ENCODE results near the gene PTPN12.

PTPN12 gene

GRCh38 chr7:77664715-77665114, 127.6 kb downstream of the PTPN12 start:
- Histone ChIP-seq H3K27ac (replicated peaks) (no peak overlapping the region), H3K4me3 (replicated peaks; ENCODE audit: insufficient read depth, low read length) (no peak overlapping the region), H3K27me3 (ENCODE audit: insufficient read depth, poor library complexity, severe bottlenecking) (no peaks in the 10 kb centered on the region)
- TF ChIP-seq, protein P1, sequence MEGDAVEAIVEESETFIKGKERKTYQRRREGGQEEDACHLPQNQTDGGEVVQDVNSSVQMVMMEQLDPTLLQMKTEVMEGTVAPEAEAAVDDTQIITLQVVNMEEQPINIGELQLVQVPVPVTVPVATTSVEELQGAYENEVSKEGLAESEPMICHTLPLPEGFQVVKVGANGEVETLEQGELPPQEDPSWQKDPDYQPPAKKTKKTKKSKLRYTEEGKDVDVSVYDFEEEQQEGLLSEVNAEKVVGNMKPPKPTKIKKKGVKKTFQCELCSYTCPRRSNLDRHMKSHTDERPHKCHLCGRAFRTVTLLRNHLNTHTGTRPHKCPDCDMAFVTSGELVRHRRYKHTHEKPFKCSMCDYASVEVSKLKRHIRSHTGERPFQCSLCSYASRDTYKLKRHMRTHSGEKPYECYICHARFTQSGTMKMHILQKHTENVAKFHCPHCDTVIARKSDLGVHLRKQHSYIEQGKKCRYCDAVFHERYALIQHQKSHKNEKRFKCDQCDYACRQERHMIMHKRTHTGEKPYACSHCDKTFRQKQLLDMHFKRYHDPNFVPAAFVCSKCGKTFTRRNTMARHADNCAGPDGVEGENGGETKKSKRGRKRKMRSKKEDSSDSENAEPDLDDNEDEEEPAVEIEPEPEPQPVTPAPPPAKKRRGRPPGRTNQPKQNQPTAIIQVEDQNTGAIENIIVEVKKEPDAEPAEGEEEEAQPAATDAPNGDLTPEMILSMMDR (IDR thresholded peaks at IDR 0.05; ENCODE audit: insufficient read depth, low read length): no peak
- no peak for TF ChIP-seq REST (IDR thresholded peaks at IDR 0.05; ENCODE audit: insufficient replicate concordance, low read depth)
- TF ChIP-seq POLR2AphosphoS5 (IDR thresholded peaks at IDR 0.05; ENCODE audit: low read depth): no peak
- TF ChIP-seq GABPA (IDR thresholded peaks at IDR 0.05; ENCODE audit: low read depth): no peak
- TF ChIP-seq SPI1 (IDR thresholded peaks at IDR 0.05; ENCODE audit: borderline replicate concordance, low read depth): no peak
- DNase-seq (ENCODE audit: low read depth in 1 of 2, low spot score in 1 of 2): no peak

- H3K27ac ChIP-seq (replicated peaks): no peak overlapping the region
- no peak overlapping the region for H3K4me3 ChIP-seq (replicated peaks; ENCODE audit: insufficient read depth, low read length)
- no peaks in the 10 kb centered on the region for H3K27me3 ChIP-seq (ENCODE audit: insufficient read depth, poor library complexity, severe bottlenecking)
- no peak for DNase-seq (ENCODE audit: low read depth in 1 of 2, low spot score in 1 of 2)
- TF ChIP-seq SPI1 (IDR thresholded peaks at IDR 0.05; ENCODE audit: borderline replicate concordance, low read depth): no peak
- no peak for TF ChIP-seq REST (IDR thresholded peaks at IDR 0.05; ENCODE audit: insufficient replicate concordance, low read depth)
- no peak for TF ChIP-seq POLR2AphosphoS5 (IDR thresholded peaks at IDR 0.05; ENCODE audit: low read depth)
- TF ChIP-seq GABPA (IDR thresholded peaks at IDR 0.05; ENCODE audit: low read depth): no peak
- TF ChIP-seq, protein P1 (IDR thresholded peaks at IDR 0.05; ENCODE audit: insufficient read depth, low read length): no peak
Observed at GRCh38 chr7:77665161-77665560, 128.1 kb downstream of the PTPN12 start.

GRCh38 chr7:77667459-77668086, 130.5 kb downstream of the PTPN12 start:
- Histone ChIP-seq H3K27ac (replicated peaks) (no peak overlapping the region), H3K4me3 (replicated peaks; ENCODE audit: insufficient read depth, low read length) (no peak overlapping the region), H3K27me3 (ENCODE audit: insufficient read depth, poor library complexity, severe bottlenecking) (no peaks in the 10 kb centered on the region)
- TF ChIP-seq SPI1 (IDR thresholded peaks at IDR 0.05; ENCODE audit: borderline replicate concordance, low read depth): no peak
- TF ChIP-seq REST (IDR thresholded peaks at IDR 0.05; ENCODE audit: insufficient replicate concordance, low read depth): no peak
- no peak for TF ChIP-seq GABPA (IDR thresholded peaks at IDR 0.05; ENCODE audit: low read depth)
- TF ChIP-seq, protein P1 (IDR thresholded peaks at IDR 0.05; ENCODE audit: insufficient read depth, low read length): no peak
- TF ChIP-seq POLR2AphosphoS5 (IDR thresholded peaks at IDR 0.05; ENCODE audit: low read depth): no peak
- DNase-seq (ENCODE audit: low read depth in 1 of 2, low spot score in 1 of 2): no peak
